Body of pancreas (tissue), 4 donors: ENCODE data around the gene MATN1. TPM values are rescaled to one million over a fixed set of nuclear protein-coding genes. Genes with fewer than 3 reads are reported as not detected.
A peak's percentile ranks its signal among the peaks of the same experiment; 100 is the strongest.

Experiments used
- ATAC-seq: fragments of 150-250 bp; one replicate; pipeline ENCODE4 v1.9.1; 2016
- DNase-seq, 4 donors: peaks; one replicate each; pipeline ENCODE4 v3.0.0-alpha.2; 2019
- H3K27ac ChIP-seq, 4 donors: fragments of 200-600 bp; sonication (generic); 1 replicate in 3 of 4; 2 replicates in 1 of 4; pipeline versions ENCODE4 v1.5.1 to v1.6.1; 2016 to 2019; ENCODE audit warnings: mild to moderate bottlenecking in 1 of 4, mixed read lengths in 1 of 4, moderate library complexity in 1 of 4
- H3K27me3 ChIP-seq, 2 donors: fragments of 200-600 bp; sonication (generic); one replicate each; pipeline ENCODE4 v1.6.0; 2016; ENCODE audit warnings: mild to moderate bottlenecking in 1 of 2
- H3K36me3 ChIP-seq, 2 donors: fragments of 200-600 bp; sonication (generic); replicated peaks in 1 of 2; 2 replicates each; pipeline ENCODE4 v1.5.1; 2016; ENCODE audit warnings: low read depth in 2 of 2; ENCODE audit not compliant: insufficient read depth in 1 of 2
- H3K4me1 ChIP-seq: fragments of 200-600 bp; sonication (generic); one replicate; pipeline ENCODE4 v1.6.0; 2016
- H3K4me3 ChIP-seq, 2 donors: fragments of 200-600 bp; sonication (generic); 1 replicate in 1 of 2; 2 replicates in 1 of 2; pipeline ENCODE4 v1.5.1; 2016 to 2019
- H3K9me3 ChIP-seq, 3 donors: fragments of 200-600 bp; sonication (generic); 1 replicate in 2 of 3; 2 replicates in 1 of 3; pipeline ENCODE4 v1.5.1; 2016
- CTCF ChIP-seq, 7 experiments: fragments of 450-650 bp in 4 of 7; fragments of 200-600 bp in 3 of 7; sonication (generic) in 3 of 7; IDR thresholded peaks; one replicate each; pipeline ENCODE4 v1.5.1; 2016 to 2019; ENCODE audit warnings: antibody characterized with exemption in 7 of 7
- POLR2A ChIP-seq, 3 donors: fragments of 450-650 bp; IDR thresholded peaks; one replicate each; pipeline ENCODE4 v1.6.1; 2016; ENCODE audit warnings: antibody characterized with exemption in 3 of 3, mild to moderate bottlenecking in 2 of 3
- WGBS, 2 donors: methylation state at CpG; one replicate each; pipeline ENCODE4 v1.1.5; 2017; 5-methylcytosine and 5-hydroxymethylcytosine counted together
- intact Hi-C: fragments of 100-400 bp; cut with DNase I; formaldehyde crosslinking; loops from one replicate; pipeline ENCODE4 v1.15.1; 2023
- total RNA-seq, 2 donors: library from RNA; depleted of rRNA; stranded (reverse); fragments of >200 nt; gene quantifications; one replicate each; pipeline ENCODE4 v1.1.0, GENCODE V29; 2016

MATN1 gene
- total RNA-seq, 2 donors from 2014 or later = 0.33 TPM; not detected in 1

GRCh38 chr1:30760596-30761324 is 37.4 kb upstream of the MATN1 start:
- no peaks in the 10 kb centered on the region for H3K9me3 ChIP-seq
- DNase-seq (no peak), ATAC-seq (no peak)
- no peak overlapping the region for H3K27ac ChIP-seq
- TF ChIP-seq POLR2A (IDR thresholded peaks at IDR 0.05) (no peak), CTCF (IDR thresholded peaks at IDR 0.05) (no peak)
- no peaks in the 10 kb centered on the region for H3K4me1 ChIP-seq
- no peak overlapping the region for H3K4me3 ChIP-seq
- H3K27me3 ChIP-seq = no peaks in the 10 kb centered on the region
- 71 to 85% methylated on average over 18 of the region's 18 CpGs for WGBS, 2 donors
- H3K36me3 ChIP-seq = no peaks in the 10 kb centered on the region
- intact Hi-C loops = no loop called here

- no peaks in the 10 kb centered on the region for H3K36me3 ChIP-seq
- DNase-seq (no peak), ATAC-seq (no peak)
- no peak overlapping the region for H3K27ac ChIP-seq
- intact Hi-C loops = no loop called here
- TF ChIP-seq CTCF (IDR thresholded peaks at IDR 0.05) = no peak
- no peak for TF ChIP-seq POLR2A (IDR thresholded peaks at IDR 0.05)
- H3K9me3 ChIP-seq = no peaks in the 10 kb centered on the region
- H3K27me3 ChIP-seq = no peaks in the 10 kb centered on the region
- no peak overlapping the region for H3K4me3 ChIP-seq
- H3K4me1 ChIP-seq = no peaks in the 10 kb centered on the region
- 67 to 78% methylated on average over 12 to 13 of the region's 13 CpGs for WGBS, 2 donors
Observed at GRCh38 chr1:30759718-30760281, 36.4 kb upstream of the MATN1 start.

- TF ChIP-seq CTCF (IDR thresholded peaks at IDR 0.05) = no peak
- TF ChIP-seq POLR2A (IDR thresholded peaks at IDR 0.05) = no peak
- no peak for DNase-seq
- H3K9me3 ChIP-seq = no peaks in the 10 kb centered on the region
- H3K4me1 ChIP-seq = no peaks in the 10 kb centered on the region
- no peak for ATAC-seq
- H3K36me3 ChIP-seq = no peaks in the 10 kb centered on the region
- H3K4me3 ChIP-seq = no peak overlapping the region
- intact Hi-C loops = no loop called here
- no peaks in the 10 kb centered on the region for H3K27me3 ChIP-seq
- H3K27ac ChIP-seq = no peak overlapping the region
Observed at GRCh38 chr1:30758785-30759380, 35.5 kb upstream of the MATN1 start.

- Histone ChIP-seq H3K4me1 (no peaks in the 10 kb centered on the region), H3K9me3 (no peaks in the 10 kb centered on the region), H3K4me3 (no peak overlapping the region), H3K36me3 (no peaks in the 10 kb centered on the region), H3K27me3 (no peaks in the 10 kb centered on the region), H3K27ac (peak overlapping the region in 2 of 4 donors; percentile 52 to 68)
- intact Hi-C loops = no loop called here
- 81 to 82% methylated on average over 7 of the region's 7 CpGs for WGBS, 2 donors
- ATAC-seq = no peak
- no peak for DNase-seq
- TF ChIP-seq POLR2A (IDR thresholded peaks at IDR 0.05) (no peak), CTCF (IDR thresholded peaks at IDR 0.05) (no peak)
Observed at GRCh38 chr1:30758121-30758688, 34.8 kb upstream of the MATN1 start.
